Kidney (tissue), 14 donors: Measurements from ENCODE around the gene FGR. TPM values are rescaled to one million over a fixed set of nuclear protein-coding genes. Genes with fewer than 3 reads are reported as not detected.
A peak's percentile ranks its signal among the peaks of the same experiment; 100 is the strongest.

ENCODE experiments used
- DNase-seq, 5 donors: peaks; one replicate each; pipeline ENCODE4 v3.0.0-alpha.2; 2013 to 2020
- FAIRE-seq: peaks from 2 replicates; lab custom pipeline; 2012; peaks lifted over from hg19 to GRCh38; lab: Jason Lieb, UNC
- H3K27ac ChIP-seq, 2 donors: one replicate each; pipeline ENCODE4 v1.7.0; 2013; ENCODE audit warnings: low read depth in 2 of 2, low read length in 2 of 2, inconsistent platforms in 1 of 2
- H3K27me3 ChIP-seq: one replicate; pipeline ENCODE4 v1.7.1; 2013; ENCODE audit warnings: low read length, inconsistent platforms; ENCODE audit not compliant: control insufficient read depth, insufficient read depth
- H3K36me3 ChIP-seq, 3 donors: one replicate each; pipeline versions ENCODE4 v1.7.0 to v1.7.1; 2013; ENCODE audit warnings: low read length in 3 of 3, control low read depth in 1 of 3, inconsistent platforms in 1 of 3; ENCODE audit not compliant: insufficient read depth in 3 of 3, control insufficient read depth in 2 of 3
- H3K4me1 ChIP-seq, 3 donors: one replicate each; pipeline versions ENCODE4 v1.7.0 to v1.7.1; 2013; ENCODE audit warnings: low read length in 3 of 3, inconsistent platforms in 1 of 3, low read depth in 1 of 3; ENCODE audit not compliant: control insufficient read depth in 2 of 3, insufficient read depth in 2 of 3
- H3K4me3 ChIP-seq, 3 donors: one replicate each; pipeline versions ENCODE4 v1.7.0 to v1.8.1; 2013; ENCODE audit warnings: low read length in 3 of 3, control low read depth in 1 of 3, inconsistent platforms in 1 of 3
- H3K9ac ChIP-seq, 3 donors: one replicate each; pipeline versions ENCODE4 v1.7.0 to v1.7.1; 2013; ENCODE audit warnings: low read length in 3 of 3, control low read depth in 1 of 3, inconsistent platforms in 1 of 3
- H3K9me3 ChIP-seq, 3 donors: one replicate each; pipeline versions ENCODE4 v1.7.0 to v1.7.1; 2013; ENCODE audit warnings: low read length in 3 of 3, control low read depth in 1 of 3, inconsistent platforms in 1 of 3; ENCODE audit not compliant: control insufficient read depth in 2 of 3, insufficient read depth in 1 of 3
- CTCF ChIP-seq: IDR thresholded peaks from 3 replicates; pipeline ENCODE4 v1.5.1; 2012; ENCODE audit warnings: mild to moderate bottlenecking, moderate library complexity, borderline replicate concordance; ENCODE audit not compliant: insufficient read depth; ENCODE audit errors: extremely low read depth
- intact Hi-C: fragments of 100-400 bp; cut with DNase I; formaldehyde crosslinking; loops from one replicate; pipeline ENCODE4 v1.11.1; 2022
- polyA plus RNA-seq: library from polyadenylated mRNA; stranded (reverse); fragments of 350-450 nt; fragmentation: Illumina TruSeq; extraction: RNeasy Lipid Tissue Mini Kit (QIAGEN cat#74804); gene quantifications from one replicate; pipeline ENCODE4 v1.2.3, GENCODE V29; 2014; ENCODE audit warnings: low read depth, low replicate concordance; ENCODE audit not compliant: insufficient read depth
- total RNA-seq: library from RNA; stranded (reverse); fragmentation: NEBNext Ultra II Directional; extraction: Animal tissue kit (Norgen Biotek cat#: 25700); gene quantifications from one replicate; pipeline ENCODE4 v1.2.1, GENCODE V29; 2021
- donor health status: control.
- donor health status: control.
- donor health status: control.
- donor health status: control.
- donor health status: control.
- donor health status: DM: yes; HTN: yes; CAD: no.
- donor health status: Normal renal cell carcinoma (clear cell type).

Gene FGR
- total and polyA plus RNA-seq, 2 donors from 2014 or later: 2.5 to 23.3 TPM

- peaks cover 0 to 6% (median 6%) of the 10 kb centered on the region in 3 donors for H3K4me1 ChIP-seq
- H3K9me3 ChIP-seq: no peaks in the 10 kb centered on the region
- peak; percentile 81 to 95 (median 90) for DNase-seq
- no peak overlapping the region for H3K4me3 ChIP-seq
- no peaks in the 10 kb centered on the region for H3K36me3 ChIP-seq
- intact Hi-C loops: loop anchor here (10.0 kb wide), 1 partner anchor 303 kb away; no protein-coding TSS in a partner anchor
- H3K9ac ChIP-seq: no peak overlapping the region
- no peaks in the 10 kb centered on the region for H3K27me3 ChIP-seq
- TF ChIP-seq CTCF: no peak
- no peak overlapping the region for H3K27ac ChIP-seq
- no peak for FAIRE-seq
These were observed 27.7 kb downstream of the FGR start for GRCh38 chr1:27607239-27607804.

- Histone ChIP-seq H3K4me1 (peaks cover 0 to 8% (median 6%) of the 10 kb centered on the region in 3 donors), H3K27ac (no peak overlapping the region), H3K9ac (no peak overlapping the region), H3K36me3 (no peaks in the 10 kb centered on the region), H3K4me3 (no peak overlapping the region), H3K9me3 (no peaks in the 10 kb centered on the region), H3K27me3 (no peaks in the 10 kb centered on the region)
- TF ChIP-seq CTCF: no peak
- no peak for DNase-seq
- intact Hi-C loops: loop anchor here (10.0 kb wide), 1 partner anchor 302 kb away; no protein-coding TSS in a partner anchor
- no peak for FAIRE-seq
These were observed 28.2 kb downstream of the FGR start for GRCh38 chr1:27606708-27607238.

GRCh38 chr1:27605796-27606707 is 28.9 kb downstream of the FGR start:
- Histone ChIP-seq H3K27ac (no peak overlapping the region), H3K36me3 (no peaks in the 10 kb centered on the region), H3K27me3 (no peaks in the 10 kb centered on the region), H3K9me3 (no peaks in the 10 kb centered on the region), H3K4me1 (peaks cover 0 to 11% (median 6%) of the 10 kb centered on the region in 3 donors), H3K4me3 (no peak overlapping the region), H3K9ac (no peak overlapping the region)
- FAIRE-seq (no peak), DNase-seq (peak in 4 of 5 donors; percentile 78 to 90 (median 85))
- TF ChIP-seq CTCF: peak; percentile 92
- intact Hi-C loops: loop anchor here (10.0 kb wide), 1 partner anchor 301 kb away; no protein-coding TSS in a partner anchor
